Karpas-422 (cell line): ENCODE measurements around the gene ARHGEF40. TPM values are rescaled to one million over a fixed set of nuclear protein-coding genes. Genes with fewer than 3 reads are reported as not detected.

Source experiments
- DNase-seq: peaks from one replicate; pipeline ENCODE4 v3.0.0-alpha.2; 2015
- H2AFZ ChIP-seq: fragments of 200-600 bp; sonication (generic); 2 replicates; pipeline ENCODE4 v1.6.1; 2014; ENCODE audit warnings: antibody characterized with exemption, low read length, mixed read lengths
- H3K27ac ChIP-seq: fragments of 200-600 bp; sonication (generic); 2 replicates; pipeline ENCODE4 v1.5.1; 2014; ENCODE audit warnings: mild to moderate bottlenecking, low read length, moderate library complexity
- H3K27me3 ChIP-seq: fragments of 200-600 bp; sonication (generic); 2 replicates; pipeline ENCODE4 v1.6.1; 2014; ENCODE audit warnings: low read length, mixed read lengths
- H3K36me3 ChIP-seq: fragments of 200-600 bp; sonication (generic); 2 replicates; pipeline ENCODE4 v1.6.1; 2014; ENCODE audit warnings: low read length, mixed read lengths; ENCODE audit not compliant: insufficient read depth
- H3K4me1 ChIP-seq: fragments of 200-600 bp; sonication (generic); 2 replicates; pipeline ENCODE4 v1.6.1; 2014; ENCODE audit warnings: mild to moderate bottlenecking, low read length, mixed read lengths
- H3K4me2 ChIP-seq: fragments of 200-600 bp; sonication (generic); 2 replicates; pipeline ENCODE4 v1.6.1; 2014; ENCODE audit warnings: low read length, low read depth, mild to moderate bottlenecking; ENCODE audit not compliant: poor library complexity, severe bottlenecking
- H3K4me3 ChIP-seq: fragments of 200-600 bp; sonication (generic); 2 replicates; pipeline ENCODE4 v1.5.1; 2014; ENCODE audit warnings: mild to moderate bottlenecking, antibody characterized with exemption, low read length, mixed read lengths
- H3K79me2 ChIP-seq: fragments of 200-600 bp; sonication (generic); 2 replicates; pipeline ENCODE4 v1.6.1; 2014; ENCODE audit warnings: mild to moderate bottlenecking, low read length, mixed read lengths
- H3K9ac ChIP-seq: fragments of 200-600 bp; sonication (generic); 2 replicates; pipeline ENCODE4 v1.6.0; 2014; ENCODE audit warnings: low read length
- H3K9me2 ChIP-seq: fragments of 200-600 bp; sonication (generic), shearing (Covaris generic); replicated peaks from 2 replicates; pipeline ENCODE4 v1.6.0; 2014; ENCODE audit warnings: mild to moderate bottlenecking, low read length, moderate library complexity; ENCODE audit not compliant: insufficient read depth
- H3K9me3 ChIP-seq: fragments of 300-700, 200-600 bp; sonication (generic); 2 replicates; pipeline ENCODE4 v1.6.1; 2014; ENCODE audit warnings: low read length, mixed read lengths
- H4K20me1 ChIP-seq: fragments of 200-600 bp; sonication (generic); 2 replicates; pipeline ENCODE4 v1.6.1; 2014; ENCODE audit warnings: mild to moderate bottlenecking, antibody characterized with exemption, low read length, low read depth; ENCODE audit not compliant: insufficient read depth
- total RNA-seq: library from RNA; depleted of rRNA; stranded (reverse); fragments of >200 nt; shearing (Covaris generic); gene quantifications from 2 replicates; pipeline ENCODE4 v1.2.3, GENCODE V29; 2014; ENCODE audit warnings: low replicate concordance

ARHGEF40 gene
- total RNA-seq, 1 experiment from 2014 or later: 2.2 TPM

DNA sequence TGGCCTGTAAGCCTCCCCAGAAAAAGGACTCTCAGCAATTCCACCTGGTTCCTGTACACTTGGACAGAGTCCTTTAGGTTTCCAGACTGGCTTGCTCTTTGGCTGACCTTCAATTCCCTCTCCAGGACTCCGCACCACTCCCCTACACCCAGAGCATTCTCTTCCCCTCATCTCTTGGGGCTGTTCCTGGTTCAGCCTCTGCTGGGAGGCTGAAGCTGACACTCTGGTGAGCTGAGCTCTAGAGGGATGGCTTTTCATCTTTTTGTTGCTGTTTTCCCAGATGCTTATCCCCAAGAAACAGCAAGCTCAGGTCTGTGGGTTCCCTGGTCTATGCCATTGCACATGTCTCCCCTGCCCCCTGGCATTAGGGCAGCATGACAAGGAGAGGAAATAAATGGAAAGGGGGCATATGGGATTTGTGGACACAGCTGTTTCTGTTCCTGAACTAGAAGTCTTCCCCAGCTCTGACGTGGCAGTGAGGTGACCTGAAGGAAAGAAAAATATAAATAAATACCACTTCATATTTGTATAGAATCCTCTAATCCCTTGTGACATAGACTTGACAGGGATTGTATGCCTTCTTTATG, 26.6 kb upstream of the ARHGEF40 start:
- Histone ChIP-seq H3K4me1 (no peaks in the 10 kb centered on the region), H3K79me2 (no peaks in the 10 kb centered on the region), H3K36me3 (no peaks in the 10 kb centered on the region), H3K27me3 (no peaks in the 10 kb centered on the region), H3K9me3 (no peaks in the 10 kb centered on the region), H3K4me2 (no peak overlapping the region), H3K27ac (no peak overlapping the region), H3K9me2 (no peaks in the 10 kb centered on the region), H3K9ac (no peak overlapping the region), H4K20me1 (no peaks in the 10 kb centered on the region), H2AFZ (no peak overlapping the region), H3K4me3 (no peak overlapping the region)
- no peak for DNase-seq

DNA sequence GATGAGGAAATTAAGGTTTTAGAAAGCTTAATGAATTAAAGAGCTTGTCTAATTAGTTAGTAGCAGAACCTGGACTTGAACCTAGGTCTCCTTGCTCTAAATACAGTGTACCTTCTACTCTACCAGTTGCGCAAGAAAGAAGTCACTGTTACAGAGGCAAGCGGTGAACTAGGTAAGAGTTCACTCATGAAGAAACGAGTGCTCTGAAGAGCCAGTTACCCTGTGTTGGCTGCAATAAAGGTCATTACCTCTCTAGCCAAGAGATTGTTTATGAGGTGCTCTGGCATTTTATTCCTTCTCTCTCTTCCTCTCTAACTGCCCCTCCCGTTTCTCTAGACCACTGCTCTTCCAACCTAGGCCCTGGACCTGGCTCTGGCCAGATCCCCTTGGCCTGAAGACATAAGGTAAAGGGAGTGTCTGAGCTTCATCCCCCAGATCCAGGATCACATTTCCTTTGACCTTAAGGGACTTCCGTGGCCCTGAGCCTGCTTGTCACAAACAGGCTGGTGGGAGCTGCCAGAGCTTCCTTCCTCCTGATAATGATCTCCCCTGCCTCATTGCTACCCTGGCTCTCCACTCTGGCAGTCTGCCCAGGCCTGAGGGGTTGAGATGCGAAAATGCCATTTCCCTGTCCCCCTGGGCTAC, 26.0 kb upstream of the ARHGEF40 start:
- no peak overlapping the region for H3K4me2 ChIP-seq
- no peaks in the 10 kb centered on the region for H3K27me3 ChIP-seq
- H2AFZ ChIP-seq: no peak overlapping the region
- H3K4me1 ChIP-seq: no peaks in the 10 kb centered on the region
- no peaks in the 10 kb centered on the region for H4K20me1 ChIP-seq
- H3K9me2 ChIP-seq: no peaks in the 10 kb centered on the region
- no peak for DNase-seq
- H3K4me3 ChIP-seq: no peak overlapping the region
- no peaks in the 10 kb centered on the region for H3K79me2 ChIP-seq
- H3K9me3 ChIP-seq: no peaks in the 10 kb centered on the region
- no peak overlapping the region for H3K27ac ChIP-seq
- H3K9ac ChIP-seq: no peak overlapping the region
- no peaks in the 10 kb centered on the region for H3K36me3 ChIP-seq

DNA sequence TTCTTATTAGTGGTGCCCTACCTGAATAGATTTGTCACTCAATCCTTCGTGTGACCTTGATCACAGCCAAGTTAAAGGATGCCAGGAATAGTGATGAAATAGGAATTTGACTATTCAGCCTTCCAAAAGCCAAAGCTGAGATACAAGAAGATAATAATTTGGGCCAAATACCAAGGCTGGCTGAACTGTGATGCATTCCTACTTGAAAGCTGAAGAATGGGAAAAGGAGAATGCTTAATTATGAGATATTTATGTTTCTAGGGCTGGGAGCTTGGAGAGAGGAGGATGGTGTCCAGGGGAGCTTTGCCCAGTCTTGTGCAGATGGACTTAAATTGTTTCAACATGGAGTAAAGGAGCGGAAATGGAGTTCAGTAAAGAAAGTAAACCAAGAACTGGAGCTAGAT, 22.7 kb upstream of the ARHGEF40 start:
- no peak overlapping the region for H3K27ac ChIP-seq
- no peaks in the 10 kb centered on the region for H3K36me3 ChIP-seq
- H3K4me1 ChIP-seq: no peaks in the 10 kb centered on the region
- H4K20me1 ChIP-seq: no peaks in the 10 kb centered on the region
- H3K4me2 ChIP-seq: no peak overlapping the region
- no peaks in the 10 kb centered on the region for H3K9me2 ChIP-seq
- H3K27me3 ChIP-seq: no peaks in the 10 kb centered on the region
- no peaks in the 10 kb centered on the region for H3K79me2 ChIP-seq
- DNase-seq: no peak
- no peak overlapping the region for H3K9ac ChIP-seq
- no peak overlapping the region for H2AFZ ChIP-seq
- no peaks in the 10 kb centered on the region for H3K9me3 ChIP-seq
- H3K4me3 ChIP-seq: no peak overlapping the region

DNA sequence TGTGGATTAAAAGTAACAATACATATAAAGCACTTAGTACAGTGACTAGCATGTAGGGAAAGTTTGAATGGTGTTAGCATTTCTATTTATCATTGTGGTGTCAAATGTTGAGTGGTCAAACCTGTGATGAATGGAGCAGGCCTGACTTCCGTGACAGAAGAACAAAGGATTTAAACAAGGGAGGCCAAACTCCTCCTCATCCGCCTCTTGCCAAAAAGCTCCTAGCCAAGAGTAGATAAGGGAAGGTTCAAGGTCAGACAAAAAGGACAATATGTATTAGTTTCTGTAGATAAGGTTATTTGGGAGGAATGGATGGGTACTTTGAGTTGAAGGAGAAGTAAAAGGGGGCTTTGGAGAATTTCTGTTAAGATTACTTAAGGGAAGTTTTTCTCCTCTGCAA, 21.5 kb upstream of the ARHGEF40 start:
- Histone ChIP-seq H3K9me3 (no peaks in the 10 kb centered on the region), H3K4me2 (no peak overlapping the region), H3K9ac (no peak overlapping the region)

DNA sequence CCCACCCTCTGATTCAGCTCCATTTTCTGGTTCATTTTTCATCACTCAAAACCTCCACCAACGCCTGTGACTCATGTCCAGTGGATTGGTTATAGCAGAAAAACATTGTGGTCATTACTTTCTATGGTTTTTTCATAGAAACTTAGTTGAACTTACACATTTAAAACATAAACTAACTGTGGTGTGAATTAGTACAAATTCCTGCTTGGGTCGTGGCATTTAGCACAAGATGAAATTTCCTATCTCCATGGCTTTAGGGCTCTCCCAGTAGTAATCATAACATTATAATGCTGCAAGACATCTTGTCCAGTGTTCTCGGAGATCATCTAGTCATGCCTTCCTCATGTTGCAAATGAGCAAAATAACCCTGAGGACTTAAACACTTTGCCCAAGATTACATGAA, 20.8 kb upstream of the ARHGEF40 start:
- Histone ChIP-seq H3K9me2 (no peaks in the 10 kb centered on the region), H3K79me2 (no peaks in the 10 kb centered on the region), H3K4me3 (no peak overlapping the region), H3K9me3 (no peaks in the 10 kb centered on the region), H3K36me3 (no peaks in the 10 kb centered on the region), H2AFZ (no peak overlapping the region), H3K27ac (no peak overlapping the region), H3K4me2 (no peak overlapping the region), H4K20me1 (no peaks in the 10 kb centered on the region), H3K9ac (no peak overlapping the region), H3K4me1 (no peaks in the 10 kb centered on the region), H3K27me3 (no peaks in the 10 kb centered on the region)
- no peak for DNase-seq

More for the DNA sequence above, 21.5 kb upstream of the ARHGEF40 start:
- no peak overlapping the region for H3K4me3 ChIP-seq
- H3K36me3 ChIP-seq: no peaks in the 10 kb centered on the region
- no peak overlapping the region for H2AFZ ChIP-seq
- H3K79me2 ChIP-seq: no peaks in the 10 kb centered on the region
- no peak for DNase-seq
- no peaks in the 10 kb centered on the region for H3K9me2 ChIP-seq
- no peaks in the 10 kb centered on the region for H4K20me1 ChIP-seq
- no peak overlapping the region for H3K27ac ChIP-seq
- H3K4me1 ChIP-seq: no peaks in the 10 kb centered on the region
- H3K27me3 ChIP-seq: no peaks in the 10 kb centered on the region

DNA sequence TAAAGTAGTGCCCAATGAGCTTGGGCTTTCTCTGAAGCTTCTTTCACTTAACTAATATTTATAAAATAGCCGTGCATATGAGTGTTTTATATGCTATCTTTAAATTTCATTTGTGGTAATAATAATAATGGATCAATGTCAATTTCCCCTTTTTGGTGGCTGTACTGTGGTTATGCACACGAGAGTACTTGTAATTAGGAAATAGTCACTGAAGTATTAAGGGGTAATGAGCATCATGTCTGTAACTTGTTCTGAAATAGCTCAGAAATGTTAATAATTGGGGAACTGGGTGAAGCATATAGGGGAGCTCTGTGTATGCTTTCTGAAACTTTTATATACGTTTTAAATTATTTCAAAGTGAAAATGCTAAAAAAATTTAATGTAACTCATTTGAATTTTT, 19.5 kb upstream of the ARHGEF40 start:
- no peak for DNase-seq
- Histone ChIP-seq H2AFZ (no peak overlapping the region), H3K4me1 (no peaks in the 10 kb centered on the region), H3K4me3 (no peak overlapping the region), H3K9ac (no peak overlapping the region), H3K36me3 (no peaks in the 10 kb centered on the region), H3K27ac (no peak overlapping the region), H3K4me2 (no peak overlapping the region), H3K27me3 (no peaks in the 10 kb centered on the region), H4K20me1 (no peaks in the 10 kb centered on the region), H3K9me3 (no peaks in the 10 kb centered on the region), H3K9me2 (no peaks in the 10 kb centered on the region), H3K79me2 (no peaks in the 10 kb centered on the region)

DNA sequence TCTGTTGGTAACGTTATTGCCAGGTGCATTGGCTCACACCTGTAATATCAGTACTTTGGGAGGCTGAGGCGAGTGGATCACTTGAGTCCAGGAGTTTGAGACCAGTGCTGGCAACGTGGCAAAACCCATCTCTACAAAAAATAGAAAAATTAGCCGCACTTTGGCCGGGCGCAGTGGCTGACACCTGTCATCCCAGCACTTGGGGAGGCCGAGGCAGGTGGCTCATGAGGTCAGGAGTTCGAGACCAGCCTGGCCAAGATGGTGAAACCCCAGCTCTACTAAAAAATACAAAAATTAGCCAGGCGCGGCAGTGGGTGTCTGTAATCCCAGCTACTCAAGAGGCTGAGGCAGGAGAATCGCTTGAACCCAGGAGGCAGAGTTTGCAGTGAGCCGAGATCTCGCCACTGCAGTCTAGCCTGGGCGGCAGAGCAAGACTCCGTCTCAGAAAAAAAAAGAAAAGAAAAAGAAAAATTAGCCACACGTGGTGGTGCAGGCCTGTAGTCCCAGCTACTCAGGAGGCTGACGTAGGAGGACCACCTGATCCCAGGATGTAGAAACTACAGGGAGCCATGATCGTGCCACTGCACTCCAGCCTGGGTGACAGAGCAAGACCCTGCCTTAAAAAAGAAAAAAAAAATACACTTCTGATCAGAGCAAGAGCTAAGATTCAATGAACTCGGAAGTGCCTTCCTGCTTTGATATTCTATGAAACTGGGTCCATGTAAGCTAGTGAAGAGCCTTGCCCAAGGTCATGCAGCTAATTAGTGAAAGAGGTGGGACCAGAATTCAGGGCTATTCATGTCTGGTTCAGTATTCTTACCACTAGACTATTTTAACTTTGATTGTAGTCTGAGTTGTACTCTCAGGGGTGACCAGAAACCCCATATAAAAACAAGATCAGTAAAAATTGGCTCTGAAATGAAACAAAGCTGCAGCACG, 16.7 kb upstream of the ARHGEF40 start:
- Histone ChIP-seq H3K27me3 (no peaks in the 10 kb centered on the region), H3K4me2 (no peak overlapping the region), H3K9me3 (no peaks in the 10 kb centered on the region), H2AFZ (no peak overlapping the region), H3K9me2 (no peaks in the 10 kb centered on the region), H3K36me3 (no peaks in the 10 kb centered on the region), H3K4me1 (no peaks in the 10 kb centered on the region), H3K27ac (no peak overlapping the region), H3K79me2 (no peaks in the 10 kb centered on the region), H4K20me1 (no peaks in the 10 kb centered on the region), H3K4me3 (no peak overlapping the region), H3K9ac (no peak overlapping the region)
- no peak for DNase-seq

DNA sequence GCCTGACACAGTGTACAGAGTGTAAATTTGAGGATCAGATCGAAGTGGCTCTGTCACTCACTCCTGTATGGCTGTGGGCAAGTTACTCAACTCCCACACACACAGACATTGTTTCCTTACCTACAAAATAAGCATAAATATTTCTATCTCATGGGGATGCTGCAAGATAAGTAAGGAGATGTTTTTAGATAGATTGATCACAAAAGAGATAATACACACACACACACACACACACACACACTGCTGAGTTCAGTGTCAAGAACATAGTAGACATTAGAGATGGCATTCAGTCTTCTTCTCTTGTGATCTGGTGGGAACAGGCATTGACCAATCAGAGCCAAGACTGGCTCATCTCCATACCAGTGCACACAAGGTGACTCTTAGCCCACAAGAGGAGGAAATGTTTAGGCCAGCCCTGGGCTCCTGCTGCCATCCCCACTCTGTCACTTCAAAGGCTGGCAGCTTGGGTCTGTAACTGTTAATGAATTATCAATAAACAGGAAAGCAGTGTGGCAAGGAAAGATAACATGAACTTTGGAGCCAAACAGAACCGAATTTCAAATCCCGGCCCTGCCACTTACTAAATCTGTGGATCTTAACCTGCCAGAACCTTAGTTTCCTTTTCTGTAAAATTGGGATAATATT, 15.9 kb upstream of the ARHGEF40 start:
- H3K4me1 ChIP-seq: no peaks in the 10 kb centered on the region
- no peak overlapping the region for H3K27ac ChIP-seq
- H3K27me3 ChIP-seq: no peaks in the 10 kb centered on the region
- H3K9ac ChIP-seq: no peak overlapping the region
- no peak overlapping the region for H2AFZ ChIP-seq
- H3K9me3 ChIP-seq: no peaks in the 10 kb centered on the region
- no peaks in the 10 kb centered on the region for H4K20me1 ChIP-seq
- H3K36me3 ChIP-seq: no peaks in the 10 kb centered on the region
- H3K4me2 ChIP-seq: no peak overlapping the region
- H3K4me3 ChIP-seq: no peak overlapping the region
- no peaks in the 10 kb centered on the region for H3K79me2 ChIP-seq
- no peaks in the 10 kb centered on the region for H3K9me2 ChIP-seq
- no peak for DNase-seq
